ENCODE data around the gene TIMP2.

DNA sequence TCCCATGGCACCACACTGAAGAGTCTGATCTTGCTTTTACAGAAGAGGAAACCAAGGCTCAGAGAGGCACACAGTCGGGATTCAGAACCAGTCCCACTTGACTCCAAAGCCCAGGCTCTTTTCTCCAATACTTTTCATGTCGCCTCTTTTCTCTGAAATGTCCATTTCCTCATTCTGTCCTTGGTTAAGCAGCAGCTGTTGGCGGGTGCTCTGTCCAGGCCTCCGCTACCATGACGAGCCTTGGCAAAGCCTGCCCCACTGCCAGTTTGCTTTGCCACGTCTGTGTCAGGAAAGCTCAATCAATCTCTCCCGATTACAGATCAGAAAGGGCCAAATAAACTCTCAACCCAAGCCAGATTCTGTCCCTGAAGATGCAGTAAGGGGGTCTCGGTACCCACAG is 13.1 kb downstream of the TIMP2 start:
- no peak for TF ChIP-seq YY1 (IDR thresholded peaks at IDR 0.05; ENCODE audit: low read depth, low read length)
- TF ChIP-seq RFX5 (IDR thresholded peaks at IDR 0.05; ENCODE audit: borderline replicate concordance, low read depth, low read length): no peak
- no peak for TF ChIP-seq POLR2A (IDR thresholded peaks at IDR 0.05; ENCODE audit: control extremely low read depth in 1 of 2, low read depth in 2 of 2, low read length in 2 of 2)
- TF ChIP-seq MAX (IDR thresholded peaks at IDR 0.05): no peak
- no peak for TF ChIP-seq CREB1 (IDR thresholded peaks at IDR 0.05)
- no peak for TF ChIP-seq PHF8 (conservative IDR thresholded peaks at IDR 0.05; ENCODE audit: low read depth, low read length)
- TF ChIP-seq BCL11A (IDR thresholded peaks at IDR 0.05; ENCODE audit: low read depth in 2 of 2, low read length in 2 of 2): no peak
- no peak for TF ChIP-seq GABPA (IDR thresholded peaks at IDR 0.05; ENCODE audit: borderline replicate concordance, insufficient read depth, low read length)
- TF ChIP-seq FOSL1 (IDR thresholded peaks at IDR 0.05; ENCODE audit: insufficient read depth, low read depth, low read length): no peak
- TF ChIP-seq, protein P1, sequence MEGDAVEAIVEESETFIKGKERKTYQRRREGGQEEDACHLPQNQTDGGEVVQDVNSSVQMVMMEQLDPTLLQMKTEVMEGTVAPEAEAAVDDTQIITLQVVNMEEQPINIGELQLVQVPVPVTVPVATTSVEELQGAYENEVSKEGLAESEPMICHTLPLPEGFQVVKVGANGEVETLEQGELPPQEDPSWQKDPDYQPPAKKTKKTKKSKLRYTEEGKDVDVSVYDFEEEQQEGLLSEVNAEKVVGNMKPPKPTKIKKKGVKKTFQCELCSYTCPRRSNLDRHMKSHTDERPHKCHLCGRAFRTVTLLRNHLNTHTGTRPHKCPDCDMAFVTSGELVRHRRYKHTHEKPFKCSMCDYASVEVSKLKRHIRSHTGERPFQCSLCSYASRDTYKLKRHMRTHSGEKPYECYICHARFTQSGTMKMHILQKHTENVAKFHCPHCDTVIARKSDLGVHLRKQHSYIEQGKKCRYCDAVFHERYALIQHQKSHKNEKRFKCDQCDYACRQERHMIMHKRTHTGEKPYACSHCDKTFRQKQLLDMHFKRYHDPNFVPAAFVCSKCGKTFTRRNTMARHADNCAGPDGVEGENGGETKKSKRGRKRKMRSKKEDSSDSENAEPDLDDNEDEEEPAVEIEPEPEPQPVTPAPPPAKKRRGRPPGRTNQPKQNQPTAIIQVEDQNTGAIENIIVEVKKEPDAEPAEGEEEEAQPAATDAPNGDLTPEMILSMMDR (IDR thresholded peaks at IDR 0.05; ENCODE audit: control extremely low read depth in 1 of 3, insufficient read depth in 1 of 3, low read depth in 1 of 3, low read length in 3 of 3): no peak

Measured in H1 (cell line).